Fibroblast of skin of back (primary cell): ENCODE results near the gene GGTA1.
A peak's percentile ranks its signal among the peaks of the same experiment; 100 is the strongest.
"Not testable (repeated sequence)": the region's sequence is repeated elsewhere in the genome, so short reads cannot be mapped to it uniquely, and the experiment has no call there.

Experiments
- DNase-seq: peaks from one replicate; pipeline ENCODE4 v3.0.0-alpha.2; 2013

The GGTA1 gene

DNA sequence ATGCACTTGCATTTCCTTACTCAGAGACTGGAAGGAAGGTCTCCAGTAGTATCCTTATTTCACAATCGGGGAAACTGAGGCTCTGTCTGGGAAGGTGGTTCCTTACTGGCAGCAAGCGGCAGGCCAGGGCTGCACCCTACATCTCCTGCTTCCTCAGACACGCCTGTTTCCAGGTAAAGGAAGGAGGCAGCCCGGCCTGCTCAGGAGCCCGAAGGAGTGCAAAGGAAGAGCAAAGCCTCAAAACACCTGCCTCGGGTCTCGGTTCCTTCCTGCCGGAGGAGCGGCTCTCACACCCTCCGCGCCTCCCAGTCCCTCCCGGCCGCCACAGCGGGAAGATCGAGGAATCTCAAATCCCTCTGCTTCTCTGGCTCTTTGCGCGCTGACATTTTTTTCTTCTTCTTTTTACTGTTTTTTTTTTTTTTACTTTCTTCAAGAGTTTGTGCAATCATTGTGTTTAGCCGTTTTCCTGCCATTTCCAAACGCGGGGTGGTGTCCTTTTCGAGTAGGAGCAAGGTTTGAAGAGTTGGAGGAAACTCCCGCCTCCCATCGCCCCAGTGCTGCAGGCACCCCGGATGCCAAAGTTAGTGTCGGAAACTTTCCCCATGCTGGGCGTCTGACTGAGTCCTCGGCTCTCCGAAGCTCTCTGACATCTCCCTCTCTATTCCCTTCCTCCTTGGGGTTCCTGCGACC is 1.0 kb downstream of the GGTA1 start:
- peak; percentile 36 for DNase-seq

GRCh38 chr9:121498150-121498486 is 1.5 kb downstream of the GGTA1 start:
- peak; percentile 70 for DNase-seq

- no peak for DNase-seq
These were observed 3.7 kb downstream of the GGTA1 start for GRCh38 chr9:121495976-121496375.

DNA sequence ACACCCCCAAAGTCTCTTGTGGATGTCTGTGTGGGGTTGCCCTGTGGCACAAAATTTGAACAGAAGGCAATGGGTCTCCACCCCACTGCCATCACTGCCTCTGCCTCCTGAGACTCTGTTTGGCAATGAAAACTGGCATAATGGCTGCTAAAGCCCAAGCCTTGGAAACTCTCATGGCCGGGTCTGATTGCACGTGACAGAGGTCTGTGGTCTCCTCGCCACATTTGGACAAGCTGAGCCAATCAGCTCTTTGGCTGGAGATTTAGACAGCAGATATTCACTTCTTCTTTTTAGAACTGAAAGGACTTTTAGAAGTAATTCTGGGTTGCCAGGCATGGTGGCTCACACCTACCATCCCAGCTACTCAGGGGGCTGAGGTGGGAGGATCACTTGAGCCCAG is 5.5 kb downstream of the GGTA1 start:
- no peak for DNase-seq

GRCh38 chr9:121491111-121491510 is 8.5 kb downstream of the GGTA1 start:
- DNase-seq, result no peak

DNA sequence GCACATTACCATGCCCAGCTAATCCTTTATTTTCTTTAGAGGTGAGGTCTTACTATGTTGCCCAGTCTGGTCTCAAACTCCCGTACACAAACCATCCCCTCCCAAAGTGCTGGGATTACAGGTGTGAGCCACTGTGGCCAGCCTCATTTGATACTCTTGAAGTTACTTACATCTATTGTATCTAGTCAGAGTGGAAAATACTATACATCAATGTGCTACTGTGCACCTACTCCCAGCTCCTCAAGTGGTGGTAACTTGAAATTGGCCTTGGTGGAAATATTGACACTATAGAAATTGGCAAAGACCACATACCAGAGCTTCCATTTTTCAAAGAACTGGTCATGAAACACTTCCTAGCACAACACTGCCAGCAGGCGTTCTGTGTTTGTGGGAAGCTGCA is 10.3 kb downstream of the GGTA1 start:
- DNase-seq, result no peak

GRCh38 chr9:121486043-121486442 is 13.6 kb downstream of the GGTA1 start:
- no peak for DNase-seq

DNA sequence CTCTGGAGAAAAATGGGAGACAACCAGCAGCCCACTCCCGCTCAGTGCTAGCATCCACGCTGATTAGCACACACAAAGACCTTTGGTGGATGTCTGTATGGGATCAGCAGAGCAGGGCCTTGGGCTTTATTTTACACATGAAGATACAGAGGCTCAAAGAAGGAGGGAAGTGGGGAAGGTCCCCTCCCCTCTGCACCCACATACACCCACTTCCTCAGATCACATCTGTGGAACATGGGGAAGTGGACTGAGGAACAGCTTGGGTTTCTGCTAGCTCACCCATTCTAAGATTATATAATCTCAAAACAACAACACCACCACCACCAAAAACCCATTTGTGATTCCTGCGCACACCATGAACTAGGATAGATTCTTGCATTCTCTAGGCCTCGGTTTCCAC is 14.0 kb downstream of the GGTA1 start:
- no peak for DNase-seq

- DNase-seq, result no peak
These were observed 14.8 kb downstream of the GGTA1 start for GRCh38 chr9:121484651-121485446.

DNA sequence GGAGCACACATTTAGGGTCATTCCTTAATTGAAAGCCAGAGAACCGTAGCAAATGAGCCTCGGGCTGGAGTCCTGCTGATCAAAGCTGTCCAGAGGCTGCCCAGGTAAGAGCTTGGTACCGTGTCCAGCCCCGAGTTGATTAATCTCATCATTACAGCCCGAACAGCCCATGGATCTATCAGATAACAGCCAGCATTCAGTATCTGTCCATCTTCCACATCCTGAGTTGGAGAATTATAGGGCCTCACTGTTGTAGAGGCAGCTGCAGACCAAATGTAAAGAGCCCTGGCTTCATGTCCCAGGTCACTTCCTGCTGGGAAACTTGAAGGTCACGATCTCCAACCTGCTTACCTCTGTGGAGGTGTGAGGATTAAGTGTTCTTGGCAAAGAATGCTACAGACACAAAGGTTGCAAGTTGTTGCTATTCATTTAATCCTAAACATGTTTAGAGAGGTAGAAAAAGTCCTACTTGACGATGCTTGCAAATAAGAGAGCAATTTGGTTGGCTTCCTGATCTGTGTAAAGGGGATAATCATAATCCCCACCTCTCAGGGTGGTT is 16.1 kb downstream of the GGTA1 start:
- no peak for DNase-seq

- DNase-seq, result no peak
These were observed 16.6 kb downstream of the GGTA1 start for GRCh38 chr9:121483049-121483448.

DNA sequence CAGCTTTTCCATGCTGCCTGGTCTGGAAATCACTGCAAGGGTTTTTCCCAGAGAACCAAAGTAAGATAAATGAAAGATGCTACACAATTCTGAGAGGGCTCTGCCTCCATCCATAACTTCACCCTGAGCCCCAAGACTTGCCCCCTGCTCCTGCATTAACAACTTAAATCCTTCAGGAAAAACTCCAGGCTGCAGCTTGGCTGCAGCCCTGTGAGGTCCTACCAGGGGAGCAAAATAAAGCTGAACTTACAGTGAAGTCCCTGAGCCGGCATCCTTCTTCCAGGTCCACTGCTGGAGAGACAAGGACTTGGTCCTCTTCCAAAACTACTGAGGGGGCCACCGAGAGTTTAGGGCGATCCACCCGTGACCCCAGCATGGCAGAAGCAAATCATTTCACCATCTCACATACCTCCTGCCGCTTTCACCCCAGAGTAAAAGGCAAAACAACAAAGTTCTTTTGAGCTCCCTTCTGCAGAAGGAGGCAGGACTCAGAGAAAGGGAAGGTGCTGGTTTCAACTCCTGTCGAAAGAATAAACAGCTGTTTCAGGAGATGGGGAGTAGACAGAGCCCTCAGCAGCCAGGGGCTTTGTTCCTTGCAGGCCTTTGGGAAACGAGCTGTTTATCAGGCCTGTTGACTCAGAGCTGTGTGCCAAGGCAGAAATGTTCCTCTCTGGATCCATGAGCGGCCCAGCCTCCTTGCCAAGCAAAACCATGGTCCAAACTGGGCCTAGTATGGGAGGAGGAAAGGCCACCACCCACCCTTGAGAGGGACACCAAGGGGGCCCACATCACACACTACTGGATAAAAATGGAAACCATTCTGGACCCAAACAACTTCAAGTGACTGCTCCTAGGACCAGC is 20.6 kb downstream of the GGTA1 start:
- peak; percentile 45 for DNase-seq

DNA sequence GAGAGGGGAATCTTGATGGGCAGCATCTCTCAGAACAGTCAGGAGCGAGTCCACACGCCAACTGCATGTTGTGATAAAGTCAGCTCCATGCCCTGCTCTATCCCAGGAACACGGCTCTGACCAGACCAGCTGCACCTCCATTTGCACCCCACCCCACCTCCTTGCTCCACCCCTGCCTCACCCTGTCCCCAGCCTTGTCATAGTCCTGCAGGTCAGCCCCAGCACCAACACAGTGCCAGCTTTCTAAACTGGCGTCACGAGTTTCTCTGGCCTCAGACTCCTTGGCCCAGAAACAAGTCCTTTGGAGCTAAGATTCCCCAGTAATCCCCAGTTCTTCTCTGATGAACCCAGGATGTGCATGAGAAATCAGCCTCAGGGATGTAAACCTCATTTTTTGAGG is 23.5 kb downstream of the GGTA1 start:
- DNase-seq, result no peak

DNA sequence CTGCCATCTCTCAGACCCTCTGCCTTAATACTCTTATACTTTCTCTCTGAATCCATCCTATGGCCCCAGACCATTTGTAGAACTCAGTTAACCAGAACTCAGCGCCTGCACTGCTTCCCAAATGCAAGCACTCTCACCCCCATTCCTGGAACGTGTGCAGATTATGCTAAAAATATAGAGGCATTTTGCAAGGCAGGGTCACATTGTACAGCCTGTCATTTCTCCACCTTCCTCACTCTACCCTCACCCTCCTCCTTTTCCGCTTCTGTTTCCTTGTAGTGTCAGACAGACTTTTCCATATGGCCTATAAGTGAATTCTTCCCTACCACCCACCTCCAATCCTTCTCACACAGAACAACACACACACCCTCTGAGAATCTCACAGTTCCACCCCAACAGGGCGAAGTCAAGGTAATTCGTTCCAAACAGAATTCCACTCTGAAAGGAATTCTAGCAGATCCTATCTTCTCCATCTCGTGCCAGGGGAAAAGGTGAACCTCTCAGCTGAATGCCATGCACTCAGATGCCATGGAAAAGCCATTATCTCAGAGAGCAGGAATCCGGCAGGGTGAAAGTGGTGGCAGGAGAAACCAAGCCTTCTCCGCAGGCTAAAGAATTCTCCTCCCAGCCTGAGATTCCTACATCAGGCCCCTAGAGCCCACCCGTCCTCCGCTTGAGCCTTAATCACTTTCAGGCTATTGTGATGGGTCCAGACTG is 25.3 kb downstream of the GGTA1 start:
- DNase-seq, result no peak

GRCh38 chr9:121473229-121473628 is 26.4 kb downstream of the GGTA1 start:
- no peak for DNase-seq

- no peak for DNase-seq
These were observed 27.2 kb downstream of the GGTA1 start for GRCh38 chr9:121472446-121472845.

DNA sequence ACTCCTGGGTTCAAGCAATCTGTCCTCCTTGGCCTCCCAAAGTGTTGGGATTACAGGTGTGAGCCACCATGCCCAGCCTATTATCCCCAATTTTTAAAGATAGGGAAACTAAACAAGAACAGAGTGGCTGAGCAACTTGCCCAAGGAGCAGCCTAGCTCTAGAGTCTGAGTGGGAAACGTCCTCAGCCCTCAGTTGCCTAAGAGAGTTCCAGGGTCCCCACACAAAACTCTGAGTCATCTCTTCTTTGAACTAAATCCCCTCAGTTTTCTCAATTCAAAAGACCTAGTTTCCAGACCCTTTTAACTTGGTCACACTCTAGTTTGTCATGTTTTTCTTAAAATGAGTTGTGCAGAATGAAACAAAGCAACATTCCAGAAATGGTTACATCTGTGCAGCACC is 33.5 kb downstream of the GGTA1 start:
- no peak for DNase-seq

DNA sequence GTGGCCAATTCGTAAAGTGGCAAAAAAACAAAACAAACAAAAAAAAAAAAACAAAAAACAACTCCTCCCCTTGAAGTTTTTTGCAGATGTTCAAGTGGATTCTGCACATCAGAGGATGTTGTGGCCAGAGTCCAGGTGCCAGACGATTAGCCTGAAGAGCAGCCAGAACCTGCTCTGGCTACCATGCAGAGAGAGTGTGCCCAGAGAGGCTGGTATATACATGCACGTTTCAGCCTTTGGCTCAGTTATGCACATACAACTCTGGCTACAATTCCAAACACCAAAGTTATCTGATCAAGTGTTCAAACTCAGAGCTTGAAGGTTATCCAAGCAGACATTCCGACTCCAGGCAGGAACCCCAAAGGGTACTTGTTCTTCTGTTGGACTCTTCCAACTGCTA is 34.7 kb downstream of the GGTA1 start:
- no peak for DNase-seq

DNA sequence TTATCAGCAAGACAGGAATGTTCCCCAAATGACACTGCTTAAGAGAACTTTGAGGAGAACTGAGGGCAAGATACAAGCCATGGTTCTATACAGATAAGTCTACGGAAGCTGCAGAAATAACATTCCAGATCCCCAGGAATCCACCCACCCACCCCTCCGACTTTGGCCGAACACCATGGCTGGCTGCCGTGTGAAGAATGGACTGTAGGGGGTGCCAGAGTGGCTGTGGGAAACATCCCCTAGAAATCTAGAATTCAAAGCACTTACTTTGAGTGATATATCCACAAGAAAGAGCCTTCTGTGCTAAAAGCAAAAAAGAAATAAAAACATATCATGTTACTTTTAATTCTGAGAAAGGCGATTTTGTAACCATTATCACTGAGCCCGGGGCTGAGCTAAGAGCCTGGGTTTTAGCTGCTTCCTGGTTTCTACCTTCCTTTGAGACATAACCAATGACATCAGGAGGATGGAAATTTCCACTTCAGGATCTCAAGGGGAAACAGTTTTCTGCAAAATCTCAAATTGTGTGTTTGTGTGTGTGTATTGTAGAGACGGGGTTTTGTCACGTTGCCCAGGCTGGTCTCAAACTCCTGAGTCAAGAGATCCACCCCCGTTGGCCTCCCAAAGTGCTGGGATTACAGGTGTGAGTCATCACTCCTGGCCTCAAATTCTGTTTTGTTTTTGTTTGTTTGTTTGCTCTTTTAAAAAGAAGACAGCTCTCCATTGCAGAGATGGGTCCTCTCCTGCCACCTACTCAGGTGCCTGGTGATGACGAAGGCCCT is 36.4 kb downstream of the GGTA1 start:
- DNase-seq, result peak; percentile 44

DNA sequence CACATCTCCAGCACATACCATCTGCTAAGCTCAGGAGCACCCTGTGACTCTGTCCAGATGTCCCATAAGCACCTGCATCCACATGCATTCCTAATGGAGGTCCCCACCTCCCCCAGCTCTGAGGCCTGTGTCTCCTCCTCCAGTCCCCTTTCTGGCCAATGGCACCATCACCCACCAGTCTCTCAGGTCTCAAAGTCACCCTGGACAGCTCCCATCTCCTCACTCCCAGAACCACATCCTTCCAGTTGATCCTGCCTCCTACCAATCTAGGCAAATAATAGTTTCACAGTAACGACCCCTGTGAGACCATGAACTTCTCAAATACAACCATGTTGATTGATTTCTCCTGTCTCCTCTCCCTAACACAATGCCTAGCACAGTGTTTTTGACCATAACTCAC is 40.1 kb downstream of the GGTA1 start:
- DNase-seq, result no peak

DNA sequence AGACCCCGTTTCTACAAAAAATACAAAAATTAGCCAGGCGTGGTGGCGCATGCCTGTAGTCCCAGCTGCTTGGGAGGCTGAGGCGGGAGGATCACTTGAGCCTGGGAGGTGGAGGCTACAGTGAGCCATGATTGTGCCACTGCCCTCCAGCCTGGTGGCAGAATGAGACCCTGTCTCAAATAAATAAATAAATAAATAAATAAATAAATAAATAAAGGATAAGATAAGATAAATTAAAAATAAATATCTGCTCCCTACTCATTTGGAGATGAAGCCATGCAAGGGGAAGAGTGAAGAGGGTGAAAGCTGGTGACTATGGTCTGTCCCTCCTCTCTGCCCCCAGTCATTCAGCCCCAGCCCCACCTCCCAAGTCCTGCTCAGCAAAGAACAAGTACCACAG is 41.2 kb downstream of the GGTA1 start:
- DNase-seq, result not testable (repeated sequence)
